Middle frontal gyrus (tissue), 1 donor: Measurements from ENCODE around the gene ARPC5.

ENCODE experiments used
- DNase-seq: peaks from one replicate; pipeline ENCODE4 v3.0.0-alpha.2; 2015; ENCODE audit warnings: low spot score; ENCODE audit errors: extremely low spot score

ARPC5 gene

GRCh38 chr1:183586926-183587325, 48.7 kb downstream of the ARPC5 start:
- no peak for DNase-seq

- no peak for DNase-seq
Measured at GRCh38 chr1:183586455-183586854, 49.1 kb downstream of the ARPC5 start.

GRCh38 chr1:183585038-183585437, 50.5 kb downstream of the ARPC5 start:
- no peak for DNase-seq

- DNase-seq: no peak
Measured at GRCh38 chr1:183584147-183584546, 51.4 kb downstream of the ARPC5 start.

- no peak for DNase-seq
Measured at GRCh38 chr1:183583466-183583865, 52.1 kb downstream of the ARPC5 start.

- no peak for DNase-seq
Measured at GRCh38 chr1:183582021-183582713, 53.4 kb downstream of the ARPC5 start.

GRCh38 chr1:183580281-183580682, 55.3 kb downstream of the ARPC5 start:
- no peak for DNase-seq

GRCh38 chr1:183578856-183579255, 56.7 kb downstream of the ARPC5 start:
- DNase-seq: no peak

GRCh38 chr1:183577897-183578465, 57.6 kb downstream of the ARPC5 start:
- DNase-seq: no peak

GRCh38 chr1:183576537-183576936, 59.0 kb downstream of the ARPC5 start:
- DNase-seq: no peak

- DNase-seq: no peak
Measured at GRCh38 chr1:183575606-183576005, 60.0 kb downstream of the ARPC5 start.

GRCh38 chr1:183572721-183573120, 62.9 kb downstream of the ARPC5 start:
- no peak for DNase-seq

- DNase-seq: no peak
Measured at GRCh38 chr1:183571678-183572268, 63.8 kb downstream of the ARPC5 start.
